Breast epithelium (tissue), 4 donors: ENCODE measurements around the gene CD200R1. TPM values are rescaled to one million over a fixed set of nuclear protein-coding genes. Genes with fewer than 3 reads are reported as not detected.

ENCODE experiments used
- DNase-seq, 2 donors: peaks; one replicate each; pipeline ENCODE4 v3.0.0-alpha.2; 2019; ENCODE audit warnings: low spot score in 2 of 2
- H3K27ac ChIP-seq, 2 donors: fragments of 200-600 bp; sonication (generic) in 1 of 2; one replicate each; pipeline ENCODE4 v1.5.1; 2016 to 2019; ENCODE audit warnings: mild to moderate bottlenecking in 1 of 2
- H3K27me3 ChIP-seq, 2 donors: fragments of 200-600 bp; sonication (generic) in 1 of 2; one replicate each; pipeline versions ENCODE4 v1.5.1 to v1.6.0; 2017 to 2019; ENCODE audit warnings: control low read depth in 1 of 2, mild to moderate bottlenecking in 1 of 2
- H3K36me3 ChIP-seq: fragments of 200-600 bp; one replicate; pipeline ENCODE4 v1.5.1; 2019
- H3K4me1 ChIP-seq, 2 donors: fragments of 200-600 bp; sonication (generic); one replicate each; pipeline ENCODE4 v1.5.1; 2016 to 2019; ENCODE audit warnings: control low read depth in 1 of 2
- H3K4me3 ChIP-seq, 3 donors: fragments of 200-600 bp; sonication (generic); 1 replicate in 2 of 3; 2 replicates in 1 of 3; pipeline ENCODE4 v1.5.1; 2016 to 2019; ENCODE audit warnings: mild to moderate bottlenecking in 3 of 3, moderate library complexity in 2 of 3
- H3K9me3 ChIP-seq, 2 donors: fragments of 200-600 bp; sonication (generic) in 1 of 2; one replicate each; pipeline ENCODE4 v1.5.1; 2016 to 2019; ENCODE audit warnings: control low read depth in 1 of 2
- POLR2A ChIP-seq: fragments of 450-650 bp; IDR thresholded peaks from one replicate; pipeline ENCODE4 v1.6.1; 2016; ENCODE audit warnings: antibody characterized with exemption, mild to moderate bottlenecking, moderate library complexity
- POLR2AphosphoS5 ChIP-seq, 3 donors: sonication (generic); formaldehyde crosslinking; IDR thresholded peaks; one replicate each; pipeline ENCODE4 v1.6.1; 2017; ENCODE audit warnings: antibody characterized with exemption in 3 of 3
- intact Hi-C: fragments of 100-400 bp; cut with DNase I; formaldehyde crosslinking; loops from one replicate; pipeline ENCODE4 v1.15.1; 2023; ENCODE audit warnings: low total_unique reads
- total RNA-seq, 3 donors: library from RNA; depleted of rRNA; stranded (reverse); fragments of >200 nt; gene quantifications; one replicate each; pipeline ENCODE4 v1.1.0, GENCODE V29; 2016
- TF ChIP-seq, protein P1 (sequence below), 3 donors: fragments of 450-650 bp; IDR thresholded peaks; one replicate each; pipeline ENCODE4 v1.5.1; 2016 to 2017; ENCODE audit warnings: antibody characterized with exemption in 3 of 3, mild to moderate bottlenecking in 3 of 3, moderate library complexity in 3 of 3

The CD200R1 gene
- total RNA-seq, 3 donors from 2014 or later: 0.66 to 3.4 (median 1.3) TPM

DNA sequence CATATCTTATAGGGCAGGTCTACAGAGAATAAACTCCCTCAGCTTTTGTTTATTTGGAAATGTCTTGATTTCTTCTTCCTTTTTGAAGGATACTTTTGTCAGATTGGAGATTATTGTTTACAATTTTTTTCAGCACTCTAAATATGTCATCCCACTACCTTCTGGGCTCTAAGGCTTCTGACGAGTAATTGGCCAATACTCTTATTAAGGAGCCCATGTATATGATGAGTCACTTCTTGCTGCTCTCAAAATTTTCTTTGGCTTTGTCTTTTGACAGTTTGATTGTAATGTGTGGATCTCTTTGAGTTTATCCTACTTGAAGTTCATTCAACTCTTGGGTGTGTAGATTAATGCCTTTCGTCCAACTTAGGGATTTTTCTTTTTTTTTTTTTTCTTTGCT is 99.3 kb downstream of the CD200R1 start:
- TF ChIP-seq, protein P1, sequence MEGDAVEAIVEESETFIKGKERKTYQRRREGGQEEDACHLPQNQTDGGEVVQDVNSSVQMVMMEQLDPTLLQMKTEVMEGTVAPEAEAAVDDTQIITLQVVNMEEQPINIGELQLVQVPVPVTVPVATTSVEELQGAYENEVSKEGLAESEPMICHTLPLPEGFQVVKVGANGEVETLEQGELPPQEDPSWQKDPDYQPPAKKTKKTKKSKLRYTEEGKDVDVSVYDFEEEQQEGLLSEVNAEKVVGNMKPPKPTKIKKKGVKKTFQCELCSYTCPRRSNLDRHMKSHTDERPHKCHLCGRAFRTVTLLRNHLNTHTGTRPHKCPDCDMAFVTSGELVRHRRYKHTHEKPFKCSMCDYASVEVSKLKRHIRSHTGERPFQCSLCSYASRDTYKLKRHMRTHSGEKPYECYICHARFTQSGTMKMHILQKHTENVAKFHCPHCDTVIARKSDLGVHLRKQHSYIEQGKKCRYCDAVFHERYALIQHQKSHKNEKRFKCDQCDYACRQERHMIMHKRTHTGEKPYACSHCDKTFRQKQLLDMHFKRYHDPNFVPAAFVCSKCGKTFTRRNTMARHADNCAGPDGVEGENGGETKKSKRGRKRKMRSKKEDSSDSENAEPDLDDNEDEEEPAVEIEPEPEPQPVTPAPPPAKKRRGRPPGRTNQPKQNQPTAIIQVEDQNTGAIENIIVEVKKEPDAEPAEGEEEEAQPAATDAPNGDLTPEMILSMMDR (IDR thresholded peaks at IDR 0.05): no peak
- TF ChIP-seq POLR2AphosphoS5 (IDR thresholded peaks at IDR 0.05) (no peak), POLR2A (no peak)
- Histone ChIP-seq H3K27me3 (no peaks in the 10 kb centered on the region), H3K9me3 (peaks cover 12 to 26% of the 10 kb centered on the region in 2 donors), H3K4me1 (no peaks in the 10 kb centered on the region), H3K27ac (no peak overlapping the region), H3K36me3 (no peaks in the 10 kb centered on the region), H3K4me3 (no peak overlapping the region)
- intact Hi-C loops: no loop called here
- no peak for DNase-seq

DNA sequence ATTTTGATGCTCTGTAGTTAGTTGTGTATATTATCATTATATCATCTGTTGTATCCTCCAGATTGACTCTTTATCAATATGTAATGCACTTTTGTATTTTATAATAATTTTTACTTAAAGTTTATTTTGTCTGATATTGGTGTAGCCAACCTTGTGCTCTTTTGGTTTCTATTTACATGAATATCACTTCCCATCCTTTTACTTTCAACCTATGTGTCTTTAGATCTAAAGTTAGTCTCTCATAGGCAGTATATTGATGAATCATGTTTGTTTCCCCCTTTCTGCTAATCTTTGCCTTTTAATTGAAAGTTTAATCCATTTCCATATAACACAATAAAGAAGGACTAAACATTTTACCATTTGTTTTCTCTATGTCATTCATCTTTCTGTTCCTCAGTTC is 100.2 kb downstream of the CD200R1 start:
- Histone ChIP-seq H3K4me1 (no peaks in the 10 kb centered on the region), H3K27me3 (no peaks in the 10 kb centered on the region), H3K27ac (no peak overlapping the region), H3K9me3 (peaks cover 21 to 34% of the 10 kb centered on the region in 2 donors), H3K36me3 (no peaks in the 10 kb centered on the region), H3K4me3 (no peak overlapping the region)
- TF ChIP-seq POLR2AphosphoS5 (IDR thresholded peaks at IDR 0.05): no peak
- TF ChIP-seq, protein P1 (IDR thresholded peaks at IDR 0.05): no peak
- TF ChIP-seq POLR2A: no peak
- no peak for DNase-seq
- intact Hi-C loops: no loop called here

DNA sequence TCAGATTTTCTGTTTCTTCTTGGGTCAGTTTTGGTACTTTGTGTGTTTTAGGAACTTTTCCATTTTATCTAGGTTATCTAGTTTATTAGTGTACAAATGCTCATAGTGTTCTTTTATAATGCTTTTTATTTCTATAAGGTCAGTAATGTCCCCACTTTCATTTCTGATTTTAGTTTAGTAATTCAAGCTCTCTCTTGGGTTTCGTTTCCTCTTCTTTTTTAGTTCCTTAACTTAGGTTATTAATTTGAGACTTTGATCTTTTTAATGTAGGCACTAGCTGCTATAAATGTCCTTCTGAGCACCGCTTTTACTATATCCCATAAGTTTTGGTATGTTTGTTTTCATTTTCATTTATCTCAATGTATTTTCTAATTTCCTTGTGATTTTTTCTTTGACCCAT is 101.3 kb downstream of the CD200R1 start:
- no peaks in the 10 kb centered on the region for H3K27me3 ChIP-seq
- TF ChIP-seq POLR2A: no peak
- H3K4me3 ChIP-seq: no peak overlapping the region
- no peak for DNase-seq
- no peak overlapping the region for H3K27ac ChIP-seq
- peaks cover 21 to 37% of the 10 kb centered on the region in 2 donors for H3K9me3 ChIP-seq
- intact Hi-C loops: no loop called here
- H3K36me3 ChIP-seq: no peaks in the 10 kb centered on the region
- no peaks in the 10 kb centered on the region for H3K4me1 ChIP-seq

DNA sequence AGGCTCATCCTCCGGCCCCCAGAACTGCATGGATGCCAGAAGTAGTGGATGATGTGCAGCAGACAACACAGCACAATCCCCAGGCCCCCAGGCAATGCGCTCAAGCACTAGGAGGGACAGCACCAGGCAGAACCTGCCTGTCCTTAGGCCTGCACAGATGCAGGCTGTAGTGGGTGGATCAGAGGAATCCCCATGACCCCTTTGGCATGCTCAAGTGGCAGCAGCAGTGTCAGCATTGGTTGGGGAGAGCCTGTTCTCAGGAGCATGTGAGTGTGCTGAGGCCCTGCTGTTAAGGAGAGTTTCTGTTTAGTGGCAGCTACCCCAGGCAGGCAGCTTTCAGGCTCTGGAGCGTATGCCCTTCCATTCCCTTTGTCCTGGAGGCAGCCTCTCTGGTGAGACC is 103.2 kb downstream of the CD200R1 start:
- Histone ChIP-seq H3K27ac (no peak overlapping the region), H3K4me1 (no peaks in the 10 kb centered on the region), H3K9me3 (peaks cover 21 to 37% of the 10 kb centered on the region in 2 donors), H3K36me3 (no peaks in the 10 kb centered on the region), H3K4me3 (no peak overlapping the region), H3K27me3 (no peaks in the 10 kb centered on the region)
- DNase-seq: no peak
- no peak for TF ChIP-seq POLR2A
- no peak for TF ChIP-seq POLR2AphosphoS5 (IDR thresholded peaks at IDR 0.05)
- TF ChIP-seq, protein P1 (IDR thresholded peaks at IDR 0.05): no peak
- intact Hi-C loops: no loop called here

Other genes with a start within 250 kb of the CD200R1 start
- gene CD200R1L, start 128.2 kb downstream of the CD200R1 start, total RNA-seq: not detected
- 10 to 100 TPM; 23.4 to 32.8 (median 24.2) TPM for gene GTPBP8, start 15.9 kb upstream of the CD200R1 start, total RNA-seq
- gene BOC, start 236.5 kb upstream of the CD200R1 start, total RNA-seq: 10 to 100 TPM; 48.8 to 56.6 (median 55.1) TPM